IPS-15b (cell line): ENCODE data around the gene DZIP1L.

Experiments used
- H3K27me3 ChIP-seq: one replicate; pipeline ENCODE4 v1.6.1; 2013; ENCODE audit warnings: low read length; ENCODE audit not compliant: control insufficient read depth, insufficient read depth
- H3K36me3 ChIP-seq: one replicate; pipeline ENCODE4 v1.6.1; 2013; ENCODE audit warnings: low read length; ENCODE audit not compliant: control insufficient read depth, insufficient read depth
- H3K4me1 ChIP-seq: one replicate; pipeline ENCODE4 v1.6.1; 2013; ENCODE audit warnings: mild to moderate bottlenecking, low read length; ENCODE audit not compliant: control insufficient read depth, insufficient read depth
- H3K4me3 ChIP-seq: one replicate; pipeline ENCODE4 v1.5.1; 2013; ENCODE audit warnings: low read depth, low read length
- H3K9ac ChIP-seq: one replicate; pipeline ENCODE4 v1.6.1; 2013; ENCODE audit warnings: low read depth, mild to moderate bottlenecking, low read length
- H3K9me3 ChIP-seq: one replicate; pipeline ENCODE4 v1.6.1; 2013; ENCODE audit warnings: mild to moderate bottlenecking, low read length; ENCODE audit not compliant: control insufficient read depth, insufficient read depth

The DZIP1L gene

GRCh38 chr3:138046085-138046484, 69.3 kb downstream of the DZIP1L start:
- no peak overlapping the region for H3K9ac ChIP-seq
- H3K9me3 ChIP-seq: no peaks in the 10 kb centered on the region
- no peaks in the 10 kb centered on the region for H3K27me3 ChIP-seq
- H3K36me3 ChIP-seq: no peaks in the 10 kb centered on the region
- peaks cover 6% of the 10 kb centered on the region for H3K4me1 ChIP-seq
- no peak overlapping the region for H3K4me3 ChIP-seq

DNA sequence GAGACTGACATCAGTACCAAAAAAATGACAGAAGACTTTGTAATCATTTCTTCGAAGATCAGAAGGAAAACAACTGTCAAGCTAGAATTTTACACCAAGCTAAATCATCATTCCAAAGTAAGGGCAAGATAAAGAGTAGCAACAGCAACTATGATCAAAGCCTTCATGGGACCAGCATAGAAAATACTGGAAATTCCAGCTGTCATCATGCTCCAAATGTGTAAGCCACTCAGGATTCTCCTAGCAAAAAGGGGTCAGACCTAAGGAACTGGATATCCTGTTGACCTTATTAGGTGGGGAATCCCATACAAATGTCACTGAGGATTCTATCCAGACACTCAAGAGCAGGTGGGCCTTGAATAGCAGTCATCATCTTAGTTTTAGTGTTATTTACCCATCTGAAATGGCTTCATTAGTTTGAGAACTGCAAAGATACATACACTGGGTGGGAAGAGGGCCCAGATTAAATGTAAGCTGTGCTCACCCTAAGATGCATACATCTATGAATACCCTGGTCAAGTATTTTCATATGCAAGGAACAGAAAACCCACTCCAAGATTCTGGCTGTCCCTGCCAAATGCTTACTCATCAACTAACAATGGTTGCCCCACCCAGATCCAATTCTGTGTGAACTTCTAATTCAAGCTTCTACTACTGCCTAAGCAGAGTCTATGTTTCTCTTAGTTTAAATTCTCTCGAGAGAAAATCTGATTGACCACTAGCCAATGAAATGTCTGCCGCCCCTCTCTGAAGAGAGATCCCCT, 72.0 kb downstream of the DZIP1L start:
- Histone ChIP-seq H3K4me1 (peaks cover 6% of the 10 kb centered on the region), H3K27me3 (no peaks in the 10 kb centered on the region), H3K9ac (no peak overlapping the region), H3K36me3 (no peaks in the 10 kb centered on the region), H3K4me3 (no peak overlapping the region), H3K9me3 (no peaks in the 10 kb centered on the region)

GRCh38 chr3:138042043-138042442, 73.4 kb downstream of the DZIP1L start:
- no peak overlapping the region for H3K9ac ChIP-seq
- peaks cover 2% of the 10 kb centered on the region for H3K4me1 ChIP-seq
- H3K27me3 ChIP-seq: no peaks in the 10 kb centered on the region
- H3K4me3 ChIP-seq: no peak overlapping the region
- no peaks in the 10 kb centered on the region for H3K9me3 ChIP-seq
- H3K36me3 ChIP-seq: no peaks in the 10 kb centered on the region

GRCh38 chr3:138038725-138039462, 76.5 kb downstream of the DZIP1L start:
- H3K27me3 ChIP-seq: no peaks in the 10 kb centered on the region
- H3K36me3 ChIP-seq: no peaks in the 10 kb centered on the region
- no peak overlapping the region for H3K9ac ChIP-seq
- H3K4me1 ChIP-seq: no peaks in the 10 kb centered on the region
- H3K9me3 ChIP-seq: no peaks in the 10 kb centered on the region
- no peak overlapping the region for H3K4me3 ChIP-seq

GRCh38 chr3:138036572-138036971, 78.8 kb downstream of the DZIP1L start:
- Histone ChIP-seq H3K27me3 (no peaks in the 10 kb centered on the region), H3K36me3 (no peaks in the 10 kb centered on the region), H3K4me1 (no peaks in the 10 kb centered on the region), H3K9ac (no peak overlapping the region), H3K9me3 (no peaks in the 10 kb centered on the region), H3K4me3 (no peak overlapping the region)

DNA sequence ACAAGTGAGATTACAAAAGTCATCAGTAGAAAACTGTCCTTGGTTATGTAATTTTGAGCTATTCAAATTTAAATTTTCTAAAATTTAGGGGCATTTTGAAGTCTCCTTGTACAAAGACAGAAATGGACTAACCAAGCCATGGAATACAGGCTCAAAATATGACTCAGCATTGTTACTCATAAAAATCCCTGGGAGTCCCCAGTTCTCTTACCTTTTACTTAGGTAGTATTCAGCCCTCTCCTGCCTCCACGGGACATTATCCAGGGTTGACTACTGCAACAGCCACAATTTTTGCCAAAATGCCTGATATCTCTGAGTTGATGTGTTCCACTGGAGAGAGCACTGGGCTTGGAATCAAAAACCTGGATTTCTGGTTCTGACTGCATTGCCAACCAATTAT, 80.5 kb downstream of the DZIP1L start:
- no peak overlapping the region for H3K9ac ChIP-seq
- H3K27me3 ChIP-seq: no peaks in the 10 kb centered on the region
- no peaks in the 10 kb centered on the region for H3K9me3 ChIP-seq
- H3K4me3 ChIP-seq: no peak overlapping the region
- no peaks in the 10 kb centered on the region for H3K36me3 ChIP-seq
- no peaks in the 10 kb centered on the region for H3K4me1 ChIP-seq

- no peaks in the 10 kb centered on the region for H3K27me3 ChIP-seq
- no peaks in the 10 kb centered on the region for H3K9me3 ChIP-seq
- H3K4me1 ChIP-seq: no peaks in the 10 kb centered on the region
- H3K36me3 ChIP-seq: no peaks in the 10 kb centered on the region
- no peak overlapping the region for H3K9ac ChIP-seq
- H3K4me3 ChIP-seq: no peak overlapping the region
Observed at GRCh38 chr3:138033202-138033691, 82.2 kb downstream of the DZIP1L start.

- no peaks in the 10 kb centered on the region for H3K9me3 ChIP-seq
- H3K4me3 ChIP-seq: no peak overlapping the region
- no peak overlapping the region for H3K9ac ChIP-seq
- no peaks in the 10 kb centered on the region for H3K27me3 ChIP-seq
- H3K36me3 ChIP-seq: no peaks in the 10 kb centered on the region
- no peaks in the 10 kb centered on the region for H3K4me1 ChIP-seq
Observed at GRCh38 chr3:138032567-138032966, 82.8 kb downstream of the DZIP1L start.

DNA sequence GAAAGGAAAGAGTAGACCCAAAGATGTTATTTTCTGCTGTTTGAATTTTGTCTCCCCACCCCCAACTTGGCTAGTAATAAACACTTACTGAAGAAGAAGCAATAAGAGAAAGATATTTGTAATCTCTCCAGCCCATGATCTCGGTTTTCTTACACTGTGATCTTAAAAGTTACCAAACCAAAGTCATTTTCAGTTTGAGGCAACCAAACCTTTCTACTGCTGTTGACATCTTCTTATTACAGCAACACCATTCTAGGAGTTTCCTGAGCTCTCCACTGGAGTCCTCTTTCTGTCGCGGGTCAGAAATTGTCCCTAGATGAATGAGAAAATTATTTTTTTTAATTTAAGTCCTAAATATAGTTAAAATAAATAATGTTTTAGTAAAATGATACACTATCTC, 83.9 kb downstream of the DZIP1L start:
- H3K36me3 ChIP-seq: no peaks in the 10 kb centered on the region
- H3K9me3 ChIP-seq: no peaks in the 10 kb centered on the region
- no peak overlapping the region for H3K9ac ChIP-seq
- H3K4me3 ChIP-seq: no peak overlapping the region
- no peaks in the 10 kb centered on the region for H3K27me3 ChIP-seq
- no peaks in the 10 kb centered on the region for H3K4me1 ChIP-seq

GRCh38 chr3:138030734-138031280, 84.6 kb downstream of the DZIP1L start:
- no peaks in the 10 kb centered on the region for H3K36me3 ChIP-seq
- no peaks in the 10 kb centered on the region for H3K4me1 ChIP-seq
- no peak overlapping the region for H3K9ac ChIP-seq
- H3K9me3 ChIP-seq: no peaks in the 10 kb centered on the region
- H3K27me3 ChIP-seq: no peaks in the 10 kb centered on the region
- no peak overlapping the region for H3K4me3 ChIP-seq

DNA sequence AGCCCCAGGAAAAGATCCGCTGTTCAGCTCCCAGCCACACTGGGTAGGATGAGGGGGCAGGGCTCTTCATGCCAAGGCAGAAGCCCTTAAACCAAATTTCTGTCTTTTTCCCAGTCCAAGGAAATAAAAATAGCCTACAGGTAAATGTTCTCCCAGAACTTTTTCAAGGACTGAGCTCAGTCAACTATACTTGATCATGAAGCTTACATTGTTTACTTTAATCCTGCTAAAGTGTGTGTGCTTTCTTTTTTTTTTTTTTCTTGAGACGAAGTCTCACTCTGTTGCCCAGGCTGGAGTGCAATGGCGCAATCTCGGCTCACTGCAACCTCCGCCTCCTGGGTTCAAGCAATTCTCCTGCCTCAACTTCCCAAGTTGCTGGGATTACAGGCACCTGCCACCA, 87.6 kb downstream of the DZIP1L start:
- Histone ChIP-seq H3K9me3 (no peaks in the 10 kb centered on the region), H3K9ac (no peak overlapping the region), H3K27me3 (no peaks in the 10 kb centered on the region), H3K4me1 (no peaks in the 10 kb centered on the region), H3K36me3 (no peaks in the 10 kb centered on the region), H3K4me3 (no peak overlapping the region)

GRCh38 chr3:138025553-138025952, 89.9 kb downstream of the DZIP1L start:
- Histone ChIP-seq H3K9me3 (no peaks in the 10 kb centered on the region), H3K27me3 (no peaks in the 10 kb centered on the region), H3K9ac (no peak overlapping the region), H3K4me1 (no peaks in the 10 kb centered on the region), H3K36me3 (no peaks in the 10 kb centered on the region), H3K4me3 (no peak overlapping the region)
